ENCODE measurements around the gene CCL5. TPM values are rescaled to one million over a fixed set of nuclear protein-coding genes. Genes with fewer than 3 reads are reported as not detected.

CCL5 gene
- total and polyA plus RNA-seq, 2 experiments from 2014 or later: not detected

- TF ChIP-seq EZH2 (IDR thresholded peaks at IDR 0.05; ENCODE audit: insufficient read depth, poor library complexity, severe bottlenecking) (no peak), EZH2phosphoT487 (IDR thresholded peaks at IDR 0.05; ENCODE audit: insufficient read depth, low read depth) (no peak)
- in situ Hi-C loops (cut with MboI): loop anchor here (25.0 kb wide), 1 partner anchor 670 kb away; no protein-coding TSS in a partner anchor
- H3K9me3 ChIP-seq (ENCODE audit: low read depth): no peaks in the 10 kb centered on the region
- H3K4me2 ChIP-seq (ENCODE audit: unreplicated experiment): no peak overlapping the region
- peaks cover 73% of the 10 kb centered on the region for H3K36me3 ChIP-seq (ENCODE audit: low read depth)
- H3K27ac ChIP-seq: no peak overlapping the region
- H3K79me2 ChIP-seq (ENCODE audit: insufficient read depth): peaks cover 23% of the 10 kb centered on the region; the same call in 1 of the 2 replicates
- peaks cover 7% of the 10 kb centered on the region; the same call in 1 of the 2 replicates for H3K4me1 ChIP-seq (ENCODE audit: insufficient read depth)
- no peak overlapping the region for H3K4me3 ChIP-seq
- no peak overlapping the region for H2AFZ ChIP-seq
- no peaks in the 10 kb centered on the region for H3K9me2 ChIP-seq (ENCODE audit: insufficient read depth)
- no peaks in the 10 kb centered on the region for H3K27me3 ChIP-seq (replicated peaks; ENCODE audit: insufficient read depth)
- no peak overlapping the region for H3K9ac ChIP-seq
- no peaks in the 10 kb centered on the region for H4K20me1 ChIP-seq (ENCODE audit: insufficient read depth)
- peaks cover 20% of the 10 kb centered on the region for H3F3A ChIP-seq (ENCODE audit: insufficient read depth)
- no peak for DNase-seq
- 97 to 98% methylated on average over 5 of the region's 5 CpGs for WGBS, 2 experiments (ENCODE audit: low coverage in 1 of 2, low lambda C conversion rate in 2 of 2, missing lambda C conversion rate in 2 of 2)
These were observed 37.9 kb downstream of the CCL5 start for GRCh38 chr17:35842239-35842638.

GRCh38 chr17:35841505-35841904, 38.7 kb downstream of the CCL5 start:
- Histone ChIP-seq H3K4me2 (ENCODE audit: unreplicated experiment) (no peak overlapping the region), H3K27ac (no peak overlapping the region), H3K4me1 (ENCODE audit: insufficient read depth) (peaks cover 5% of the 10 kb centered on the region; the same call in 1 of the 2 replicates), H2AFZ (no peak overlapping the region), H3K79me2 (ENCODE audit: insufficient read depth) (peaks cover 23% of the 10 kb centered on the region; the same call in 1 of the 2 replicates), H3K4me3 (no peak overlapping the region), H3K27me3 (replicated peaks; ENCODE audit: insufficient read depth) (no peaks in the 10 kb centered on the region), H3F3A (ENCODE audit: insufficient read depth) (peaks cover 17% of the 10 kb centered on the region), H3K36me3 (ENCODE audit: low read depth) (peaks cover 71% of the 10 kb centered on the region), H3K9me2 (ENCODE audit: insufficient read depth) (no peaks in the 10 kb centered on the region), H3K9me3 (ENCODE audit: low read depth) (no peaks in the 10 kb centered on the region), H4K20me1 (ENCODE audit: insufficient read depth) (no peaks in the 10 kb centered on the region), H3K9ac (no peak overlapping the region)
- WGBS, 2 experiments (ENCODE audit: low coverage in 1 of 2, low lambda C conversion rate in 2 of 2, missing lambda C conversion rate in 2 of 2): 73 to 75% methylated on average over 4 of the region's 4 CpGs
- TF ChIP-seq EZH2phosphoT487 (IDR thresholded peaks at IDR 0.05; ENCODE audit: insufficient read depth, low read depth): no peak
- peak; percentile 48 for DNase-seq
- in situ Hi-C loops (cut with MboI): loop anchor here (25.0 kb wide), 1 partner anchor 671 kb away; no protein-coding TSS in a partner anchor

- no peaks in the 10 kb centered on the region for H4K20me1 ChIP-seq (ENCODE audit: insufficient read depth)
- no peaks in the 10 kb centered on the region for H3K9me3 ChIP-seq (ENCODE audit: low read depth)
- H2AFZ ChIP-seq: no peak overlapping the region
- 0 out of 2 replicates have a peak, but pooled peaks cover under 1% of the 10 kb centered on the region for H3K4me1 ChIP-seq (ENCODE audit: insufficient read depth)
- H3K9ac ChIP-seq: no peak overlapping the region
- no peak overlapping the region for H3K27ac ChIP-seq
- peaks cover 70% of the 10 kb centered on the region for H3K36me3 ChIP-seq (ENCODE audit: low read depth)
- peaks cover 13% of the 10 kb centered on the region for H3F3A ChIP-seq (ENCODE audit: insufficient read depth)
- H3K9me2 ChIP-seq (ENCODE audit: insufficient read depth): no peaks in the 10 kb centered on the region
- WGBS, 2 experiments (ENCODE audit: low coverage in 1 of 2, low lambda C conversion rate in 2 of 2, missing lambda C conversion rate in 2 of 2): 82 to 86% methylated on average over 3 of the region's 3 CpGs
- in situ Hi-C loops (cut with MboI): loop anchor here (25.0 kb wide), 1 partner anchor 671 kb away; no protein-coding TSS in a partner anchor
- no peak for TF ChIP-seq EZH2phosphoT487 (IDR thresholded peaks at IDR 0.05; ENCODE audit: insufficient read depth, low read depth)
- TF ChIP-seq EZH2 (IDR thresholded peaks at IDR 0.05; ENCODE audit: insufficient read depth, poor library complexity, severe bottlenecking): no peak
- H3K4me3 ChIP-seq: no peak overlapping the region
- no peak overlapping the region for H3K4me2 ChIP-seq (ENCODE audit: unreplicated experiment)
- peaks cover 23% of the 10 kb centered on the region; the same call in 1 of the 2 replicates for H3K79me2 ChIP-seq (ENCODE audit: insufficient read depth)
- H3K27me3 ChIP-seq (replicated peaks; ENCODE audit: insufficient read depth): no peaks in the 10 kb centered on the region
- DNase-seq: no peak
These were observed 39.1 kb downstream of the CCL5 start for GRCh38 chr17:35841101-35841500.

GRCh38 chr17:35825206-35825605, 55.0 kb downstream of the CCL5 start:
- H3K4me3 ChIP-seq: no peak overlapping the region

More at GRCh38 chr17:35825206-35825605, 55.0 kb downstream of the CCL5 start:
- no peak overlapping the region for H2AFZ ChIP-seq
- no peak overlapping the region for H3K27ac ChIP-seq
- no peaks in the 10 kb centered on the region for H3K4me1 ChIP-seq (ENCODE audit: insufficient read depth)
- 97 to 98% methylated on average over 1 of the region's 1 CpG for WGBS, 2 experiments (ENCODE audit: low coverage in 1 of 2, low lambda C conversion rate in 2 of 2, missing lambda C conversion rate in 2 of 2)
- no peak for TF ChIP-seq EZH2phosphoT487 (IDR thresholded peaks at IDR 0.05; ENCODE audit: insufficient read depth, low read depth)
- TF ChIP-seq EZH2 (IDR thresholded peaks at IDR 0.05; ENCODE audit: insufficient read depth, poor library complexity, severe bottlenecking): no peak
- H3K27me3 ChIP-seq (replicated peaks; ENCODE audit: insufficient read depth): no peaks in the 10 kb centered on the region
- H3K9ac ChIP-seq: no peak overlapping the region
- DNase-seq: no peak
- H3F3A ChIP-seq (ENCODE audit: insufficient read depth): peaks cover 14% of the 10 kb centered on the region; the same call in 1 of the 2 replicates
- H3K36me3 ChIP-seq (ENCODE audit: low read depth): peaks cover 76% of the 10 kb centered on the region
- in situ Hi-C loops (cut with MboI): loop anchor here (25.0 kb wide), 1 partner anchor 687 kb away; no protein-coding TSS in a partner anchor
- no peaks in the 10 kb centered on the region for H3K9me3 ChIP-seq (ENCODE audit: low read depth)
- peaks cover 86% of the 10 kb centered on the region for H3K79me2 ChIP-seq (ENCODE audit: insufficient read depth)
- H3K9me2 ChIP-seq (ENCODE audit: insufficient read depth): no peaks in the 10 kb centered on the region
- no peaks in the 10 kb centered on the region for H4K20me1 ChIP-seq (ENCODE audit: insufficient read depth)
- no peak overlapping the region for H3K4me2 ChIP-seq (ENCODE audit: unreplicated experiment)

Small RNA genes lying within 50 kb of the gene (small RNA-seq; reads per million reads assigned to genes)
- gene RF00100 (ENCODE audit: low read depth, low replicate concordance): 253 reads per million, percentile 97 among the genes with 10 or more reads in this experiment

Other genes starting within 250 kb of the CCL5 start
- gene RASL10B, start 148.7 kb downstream of the CCL5 start, total RNA-seq (2014; rRNA removed; shearing (Covaris generic)): 0.54 and 0.76 TPM in 2 replicates
- 0.08 and 0.11 TPM in 2 replicates for gene RASL10B, start 148.7 kb downstream of the CCL5 start, polyA plus RNA-seq (2016; fragmentation: Nextera tagmentation; extraction: Ambion mirVana)
- not detected in 2 replicates for gene GAS2L2, start 127.1 kb downstream of the CCL5 start, total RNA-seq (2014; rRNA removed; shearing (Covaris generic))
- gene GAS2L2, start 127.1 kb downstream of the CCL5 start, polyA plus RNA-seq (2016; fragmentation: Nextera tagmentation; extraction: Ambion mirVana): 0.06 TPM in 1 of 2 replicates, not detected in the other
- not detected in 2 replicates for gene C17orf50, start 119.5 kb downstream of the CCL5 start, total RNA-seq (2014; rRNA removed; shearing (Covaris generic))
- not detected in 2 replicates for gene C17orf50, start 119.5 kb downstream of the CCL5 start, polyA plus RNA-seq (2016; fragmentation: Nextera tagmentation; extraction: Ambion mirVana)
- gene MMP28, start 84.7 kb downstream of the CCL5 start, total RNA-seq (2014; rRNA removed; shearing (Covaris generic)): not detected in 2 replicates
- gene MMP28, start 84.7 kb downstream of the CCL5 start, polyA plus RNA-seq (2016; fragmentation: Nextera tagmentation; extraction: Ambion mirVana): 0.25 TPM in 1 of 2 replicates, not detected in the other
- gene TAF15, start 70.9 kb downstream of the CCL5 start, total RNA-seq (2014; rRNA removed; shearing (Covaris generic)): 27.5 and 39.3 TPM in 2 replicates
- gene TAF15, start 70.9 kb downstream of the CCL5 start, polyA plus RNA-seq (2016; fragmentation: Nextera tagmentation; extraction: Ambion mirVana): 7.0 and 9.2 TPM in 2 replicates
- gene HEATR9, start 11.5 kb downstream of the CCL5 start, total RNA-seq (2014; rRNA removed; shearing (Covaris generic)): not detected in 2 replicates
- not detected in 2 replicates for gene HEATR9, start 11.5 kb downstream of the CCL5 start, polyA plus RNA-seq (2016; fragmentation: Nextera tagmentation; extraction: Ambion mirVana)
- gene RDM1, start 50.4 kb upstream of the CCL5 start, total RNA-seq (2014; rRNA removed; shearing (Covaris generic)): not detected in 2 replicates
- gene RDM1, start 50.4 kb upstream of the CCL5 start, polyA plus RNA-seq (2016; fragmentation: Nextera tagmentation; extraction: Ambion mirVana): not detected in 2 replicates
- not detected in 2 replicates for gene LYZL6, start 63.4 kb upstream of the CCL5 start, total RNA-seq (2014; rRNA removed; shearing (Covaris generic))
- not detected in 2 replicates for gene LYZL6, start 63.4 kb upstream of the CCL5 start, polyA plus RNA-seq (2016; fragmentation: Nextera tagmentation; extraction: Ambion mirVana)
- gene CCL16, start 101.1 kb upstream of the CCL5 start, total RNA-seq (2014; rRNA removed; shearing (Covaris generic)): not detected in 2 replicates
- gene CCL16, start 101.1 kb upstream of the CCL5 start, polyA plus RNA-seq (2016; fragmentation: Nextera tagmentation; extraction: Ambion mirVana): not detected in 2 replicates
- not detected in 2 replicates for gene CCL14, start 106.4 kb upstream of the CCL5 start, total RNA-seq (2014; rRNA removed; shearing (Covaris generic))
- not detected in 2 replicates for gene CCL14, start 106.4 kb upstream of the CCL5 start, polyA plus RNA-seq (2016; fragmentation: Nextera tagmentation; extraction: Ambion mirVana)
- not detected in 2 replicates for gene CCL15, start 121.2 kb upstream of the CCL5 start, total RNA-seq (2014; rRNA removed; shearing (Covaris generic))
- not detected in 2 replicates for gene CCL15, start 121.2 kb upstream of the CCL5 start, polyA plus RNA-seq (2016; fragmentation: Nextera tagmentation; extraction: Ambion mirVana)
- not detected in 2 replicates for gene CCL23, start 137.6 kb upstream of the CCL5 start, total RNA-seq (2014; rRNA removed; shearing (Covaris generic))
- gene CCL23, start 137.6 kb upstream of the CCL5 start, polyA plus RNA-seq (2016; fragmentation: Nextera tagmentation; extraction: Ambion mirVana): not detected in 2 replicates
- gene CCL18, start 183.9 kb upstream of the CCL5 start, total RNA-seq (2014; rRNA removed; shearing (Covaris generic)): not detected in 2 replicates
- not detected in 2 replicates for gene CCL18, start 183.9 kb upstream of the CCL5 start, polyA plus RNA-seq (2016; fragmentation: Nextera tagmentation; extraction: Ambion mirVana)
- gene CCL3, start 209.8 kb upstream of the CCL5 start, total RNA-seq (2014; rRNA removed; shearing (Covaris generic)): not detected in 2 replicates
- not detected in 2 replicates for gene CCL3, start 209.8 kb upstream of the CCL5 start, polyA plus RNA-seq (2016; fragmentation: Nextera tagmentation; extraction: Ambion mirVana)
- not detected in 2 replicates for gene CCL4, start 223.5 kb upstream of the CCL5 start, total RNA-seq (2014; rRNA removed; shearing (Covaris generic))
- not detected in 2 replicates for gene CCL4, start 223.5 kb upstream of the CCL5 start, polyA plus RNA-seq (2016; fragmentation: Nextera tagmentation; extraction: Ambion mirVana)

Data from GM23248 (cell line).